ENCODE data around the gene TATDN2.
"Not testable (repeated sequence)": the region's sequence is repeated elsewhere in the genome, so short reads cannot be mapped to it uniquely, and the experiment has no call there.

The TATDN2 gene

GRCh38 chr3:10234526-10235230, 13.6 kb upstream of the TATDN2 start:
- no peak for DNase-seq (ENCODE audit: low read depth)

GRCh38 chr3:10235551-10235950, 12.7 kb upstream of the TATDN2 start:
- no peak for DNase-seq (ENCODE audit: low read depth)

- DNase-seq (ENCODE audit: low read depth), result no peak
These were observed 9.7 kb upstream of the TATDN2 start for GRCh38 chr3:10238345-10239183.

GRCh38 chr3:10240799-10241198, 7.5 kb upstream of the TATDN2 start:
- no peak for DNase-seq (ENCODE audit: low read depth)

GRCh38 chr3:10242182-10243065, 5.8 kb upstream of the TATDN2 start:
- no peak for DNase-seq (ENCODE audit: low read depth)

- no peak for DNase-seq (ENCODE audit: low read depth)
These were observed 4.2 kb upstream of the TATDN2 start for GRCh38 chr3:10244009-10244408.

GRCh38 chr3:10245081-10245712, 3.1 kb upstream of the TATDN2 start:
- DNase-seq (ENCODE audit: low read depth), result no peak

GRCh38 chr3:10247679-10248183, 528 bp upstream of the TATDN2 start:
- DNase-seq (ENCODE audit: low read depth), result no peak

GRCh38 chr3:10248984-10249748, 907 bp downstream of the TATDN2 start:
- DNase-seq (ENCODE audit: low read depth), result no peak

GRCh38 chr3:10249833-10250232, 1.6 kb downstream of the TATDN2 start:
- DNase-seq (ENCODE audit: low read depth), result no peak

- DNase-seq (ENCODE audit: low read depth), result no peak
These were observed 2.7 kb downstream of the TATDN2 start for GRCh38 chr3:10251006-10251405.

GRCh38 chr3:10253731-10254130, 5.5 kb downstream of the TATDN2 start:
- DNase-seq (ENCODE audit: low read depth), result no peak

- no peak for DNase-seq (ENCODE audit: low read depth)
These were observed 7.6 kb downstream of the TATDN2 start for GRCh38 chr3:10255835-10256234.

GRCh38 chr3:10259036-10259435, 10.8 kb downstream of the TATDN2 start:
- DNase-seq (ENCODE audit: low read depth), result no peak

- no peak for DNase-seq (ENCODE audit: low read depth)
These were observed 11.5 kb downstream of the TATDN2 start for GRCh38 chr3:10259798-10260197.

GRCh38 chr3:10260211-10260701, 12.0 kb downstream of the TATDN2 start:
- no peak for DNase-seq (ENCODE audit: low read depth)

- no peak for DNase-seq (ENCODE audit: low read depth)
These were observed 13.8 kb downstream of the TATDN2 start for GRCh38 chr3:10262027-10262426.

- no peak for DNase-seq (ENCODE audit: low read depth)
These were observed 15.5 kb downstream of the TATDN2 start for GRCh38 chr3:10263646-10264363.

GRCh38 chr3:10265833-10266232, 17.6 kb downstream of the TATDN2 start:
- DNase-seq (ENCODE audit: low read depth), result no peak

- DNase-seq (ENCODE audit: low read depth), result not testable (repeated sequence)
These were observed 18.7 kb downstream of the TATDN2 start for GRCh38 chr3:10266936-10267335.
